Measurements from ENCODE around the gene GRK1. TPM values are rescaled to one million over a fixed set of nuclear protein-coding genes. Genes with fewer than 3 reads are reported as not detected.
"Not testable (repeated sequence)": the region's sequence is repeated elsewhere in the genome, so short reads cannot be mapped to it uniquely, and the experiment has no call there.

GRK1 gene
- total RNA-seq, 2 experiments from 2014 or later, result not detected

- Histone ChIP-seq H3K9me3 (ENCODE audit: control insufficient read depth in 1 of 2, insufficient read depth in 1 of 2, low read length in 2 of 2) (no peaks in the 10 kb centered on the region), H3K4me3 (ENCODE audit: low read length) (no peak overlapping the region), H3K4me1 (ENCODE audit: insufficient read depth, low read length) (no peaks in the 10 kb centered on the region), H3K36me3 (ENCODE audit: insufficient read depth, low read length) (no peaks in the 10 kb centered on the region), H3K27ac (ENCODE audit: low read depth in 1 of 2, low read length in 2 of 2) (no peak overlapping the region), H3K27me3 (ENCODE audit: control insufficient read depth in 1 of 2, insufficient read depth in 2 of 2, low read length in 2 of 2) (no peaks in the 10 kb centered on the region)
- Mint-ChIP-seq H3K9me3 (no peaks in the 10 kb centered on the region), H3K27me3 (no peaks in the 10 kb centered on the region), H3K4me1 (ENCODE audit: low read depth) (no peaks in the 10 kb centered on the region), H3K36me3 (ENCODE audit: low read depth) (no peaks in the 10 kb centered on the region), H3K4me3 (no peak overlapping the region), H3K27ac (no peak overlapping the region)
- ATAC-seq (ENCODE audit: poor library complexity) (no peak), DNase-seq (no peak)
- intact Hi-C loops (cut with DNase I, micrococcal nuclease), result no loop called here
- ChIA-PET CTCF (no interaction called here), POLR2A (no interaction called here)
- no peak for TF ChIP-seq CTCF (IDR thresholded peaks at IDR 0.05)
These were observed 84.5 kb downstream of the GRK1 start for GRCh38 chr13:113751491-113751890.

GRCh38 chr13:113752211-113752986, 85.4 kb downstream of the GRK1 start:
- H3K4me1 ChIP-seq (ENCODE audit: insufficient read depth, low read length); POLR2A ChIA-PET; H3K27ac ChIP-seq (ENCODE audit: low read depth in 1 of 2, low read length in 2 of 2); H3K27me3 Mint-ChIP-seq; H3K36me3 Mint-ChIP-seq (ENCODE audit: low read depth); H3K27me3 ChIP-seq (ENCODE audit: control insufficient read depth in 1 of 2, insufficient read depth in 2 of 2, low read length in 2 of 2); DNase-seq; H3K9me3 Mint-ChIP-seq; H3K4me3 Mint-ChIP-seq; H3K4me1 Mint-ChIP-seq (ENCODE audit: low read depth); H3K36me3 ChIP-seq (ENCODE audit: insufficient read depth, low read length); H3K9me3 ChIP-seq (ENCODE audit: control insufficient read depth in 1 of 2, insufficient read depth in 1 of 2, low read length in 2 of 2); H3K4me3 ChIP-seq (ENCODE audit: low read length); H3K27ac Mint-ChIP-seq; ATAC-seq (ENCODE audit: poor library complexity); CTCF ChIA-PET; intact Hi-C loops (cut with DNase I, micrococcal nuclease): not testable (repeated sequence)

GRCh38 chr13:113753171-113753570, 86.2 kb downstream of the GRK1 start:
- H3K27ac Mint-ChIP-seq, result no peak overlapping the region
- H3K4me3 Mint-ChIP-seq, result no peak overlapping the region
- H3K27me3 Mint-ChIP-seq, result peaks cover 11% of the 10 kb centered on the region
- no peaks in the 10 kb centered on the region for H3K4me1 ChIP-seq (ENCODE audit: insufficient read depth, low read length)
- H3K4me3 ChIP-seq (ENCODE audit: low read length), result no peak overlapping the region
- ATAC-seq (ENCODE audit: poor library complexity), result no peak
- DNase-seq, result no peak
- intact Hi-C loops (cut with DNase I, micrococcal nuclease), result no loop called here
- H3K36me3 Mint-ChIP-seq (ENCODE audit: low read depth), result no peaks in the 10 kb centered on the region
- H3K4me1 Mint-ChIP-seq (ENCODE audit: low read depth), result no peaks in the 10 kb centered on the region
- POLR2A ChIA-PET, result no interaction called here
- TF ChIP-seq CTCF (IDR thresholded peaks at IDR 0.05), result no peak
- no peaks in the 10 kb centered on the region for H3K9me3 ChIP-seq (ENCODE audit: control insufficient read depth in 1 of 2, insufficient read depth in 1 of 2, low read length in 2 of 2)
- CTCF ChIA-PET, result no interaction called here
- H3K9me3 Mint-ChIP-seq, result no peaks in the 10 kb centered on the region
- H3K36me3 ChIP-seq (ENCODE audit: insufficient read depth, low read length), result no peaks in the 10 kb centered on the region
- no peak overlapping the region for H3K27ac ChIP-seq (ENCODE audit: low read depth in 1 of 2, low read length in 2 of 2)
- H3K27me3 ChIP-seq (ENCODE audit: control insufficient read depth in 1 of 2, insufficient read depth in 2 of 2, low read length in 2 of 2), result peaks cover 0 to 6% of the 10 kb centered on the region in 2 experiments

GRCh38 chr13:113754242-113754641, 87.2 kb downstream of the GRK1 start:
- H3K27ac ChIP-seq (ENCODE audit: low read depth in 1 of 2, low read length in 2 of 2), result no peak overlapping the region
- peaks cover 6% of the 10 kb centered on the region for H3K4me1 Mint-ChIP-seq (ENCODE audit: low read depth)
- H3K9me3 Mint-ChIP-seq, result no peaks in the 10 kb centered on the region
- no peak for TF ChIP-seq CTCF (IDR thresholded peaks at IDR 0.05)
- intact Hi-C loops (cut with DNase I, micrococcal nuclease), result no loop called here
- H3K27me3 ChIP-seq (ENCODE audit: control insufficient read depth in 1 of 2, insufficient read depth in 2 of 2, low read length in 2 of 2), result peaks cover 0 to 8% of the 10 kb centered on the region in 2 experiments
- peaks cover 17% of the 10 kb centered on the region for H3K27me3 Mint-ChIP-seq
- no peaks in the 10 kb centered on the region for H3K36me3 Mint-ChIP-seq (ENCODE audit: low read depth)
- H3K4me3 ChIP-seq (ENCODE audit: low read length), result no peak overlapping the region
- peaks cover 0 to 4% of the 10 kb centered on the region in 2 experiments for H3K9me3 ChIP-seq (ENCODE audit: control insufficient read depth in 1 of 2, insufficient read depth in 1 of 2, low read length in 2 of 2)
- no peak overlapping the region for H3K4me3 Mint-ChIP-seq
- peaks cover 7% of the 10 kb centered on the region for H3K4me1 ChIP-seq (ENCODE audit: insufficient read depth, low read length)
- ChIA-PET POLR2A (no interaction called here), CTCF (no interaction called here)
- no peak overlapping the region for H3K27ac Mint-ChIP-seq
- no peaks in the 10 kb centered on the region for H3K36me3 ChIP-seq (ENCODE audit: insufficient read depth, low read length)
- no peak for DNase-seq
- no peak for ATAC-seq (ENCODE audit: poor library complexity)
